ENCODE results near the gene ENTREP1.
A peak's percentile ranks its signal among the peaks of the same experiment; 100 is the strongest.
"Not testable (repeated sequence)": the region's sequence is repeated elsewhere in the genome, so short reads cannot be mapped to it uniquely, and the experiment has no call there.

ENTREP1 gene

GRCh38 chr9:69377291-69377690 is 52.3 kb downstream of the ENTREP1 start:
- no peak for DNase-seq

- DNase-seq, result no peak
Measured at GRCh38 chr9:69377981-69378380, 53.0 kb downstream of the ENTREP1 start.

GRCh38 chr9:69379270-69379982 is 54.4 kb downstream of the ENTREP1 start:
- DNase-seq, result no peak

- DNase-seq, result no peak
Measured at GRCh38 chr9:69380301-69380700, 55.3 kb downstream of the ENTREP1 start.

GRCh38 chr9:69380811-69381210 is 55.8 kb downstream of the ENTREP1 start:
- no peak for DNase-seq

GRCh38 chr9:69382135-69382534 is 57.1 kb downstream of the ENTREP1 start:
- DNase-seq, result no peak

GRCh38 chr9:69385581-69386033 is 60.6 kb downstream of the ENTREP1 start:
- no peak for DNase-seq

- no peak for DNase-seq
Measured at GRCh38 chr9:69386651-69387050, 61.6 kb downstream of the ENTREP1 start.

GRCh38 chr9:69388596-69388995 is 63.6 kb downstream of the ENTREP1 start:
- no peak for DNase-seq

GRCh38 chr9:69389437-69389995 is 64.5 kb downstream of the ENTREP1 start:
- DNase-seq, result no peak

- no peak for DNase-seq
Measured at GRCh38 chr9:69391487-69391886, 66.5 kb downstream of the ENTREP1 start.

GRCh38 chr9:69391946-69392345 is 66.9 kb downstream of the ENTREP1 start:
- no peak for DNase-seq

GRCh38 chr9:69392826-69393225 is 67.8 kb downstream of the ENTREP1 start:
- DNase-seq, result no peak

GRCh38 chr9:69393425-69393824 is 68.4 kb downstream of the ENTREP1 start:
- no peak for DNase-seq

- DNase-seq, result no peak
Measured at GRCh38 chr9:69395718-69396117, 70.7 kb downstream of the ENTREP1 start.

- no peak for DNase-seq
Measured at GRCh38 chr9:69396759-69397158, 71.7 kb downstream of the ENTREP1 start.

- DNase-seq, result peak; percentile 1 to 50
Measured at GRCh38 chr9:69397384-69398214, 72.6 kb downstream of the ENTREP1 start.

- no peak for DNase-seq
Measured at GRCh38 chr9:69400470-69400869, 75.5 kb downstream of the ENTREP1 start.

GRCh38 chr9:69409936-69410335 is 84.9 kb downstream of the ENTREP1 start:
- not testable (repeated sequence) for DNase-seq

- no peak for DNase-seq
Measured at GRCh38 chr9:69411246-69411645, 86.2 kb downstream of the ENTREP1 start.

- no peak for DNase-seq
Measured at GRCh38 chr9:69411931-69412740, 87.1 kb downstream of the ENTREP1 start.

GRCh38 chr9:69412741-69413150 is 87.7 kb downstream of the ENTREP1 start:
- peak in 1 of 2 experiments; percentile 15 for DNase-seq

Measured in NCI-H446 (cell line).